Bladder microvascular endothelial cell (primary cell): Measurements from ENCODE around the gene VPREB1. TPM values are rescaled to one million over a fixed set of nuclear protein-coding genes. Genes with fewer than 3 reads are reported as not detected.

Experiments used
- total RNA-seq: library from RNA; depleted of rRNA; stranded (reverse); fragments of >200 nt; gene quantifications from 2 replicates; pipeline ENCODE4 v1.2.3, GENCODE V29; 2014

VPREB1 gene, protein sequence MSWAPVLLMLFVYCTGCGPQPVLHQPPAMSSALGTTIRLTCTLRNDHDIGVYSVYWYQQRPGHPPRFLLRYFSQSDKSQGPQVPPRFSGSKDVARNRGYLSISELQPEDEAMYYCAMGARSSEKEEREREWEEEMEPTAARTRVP
- not detected in 2 replicates for total RNA-seq

DNA sequence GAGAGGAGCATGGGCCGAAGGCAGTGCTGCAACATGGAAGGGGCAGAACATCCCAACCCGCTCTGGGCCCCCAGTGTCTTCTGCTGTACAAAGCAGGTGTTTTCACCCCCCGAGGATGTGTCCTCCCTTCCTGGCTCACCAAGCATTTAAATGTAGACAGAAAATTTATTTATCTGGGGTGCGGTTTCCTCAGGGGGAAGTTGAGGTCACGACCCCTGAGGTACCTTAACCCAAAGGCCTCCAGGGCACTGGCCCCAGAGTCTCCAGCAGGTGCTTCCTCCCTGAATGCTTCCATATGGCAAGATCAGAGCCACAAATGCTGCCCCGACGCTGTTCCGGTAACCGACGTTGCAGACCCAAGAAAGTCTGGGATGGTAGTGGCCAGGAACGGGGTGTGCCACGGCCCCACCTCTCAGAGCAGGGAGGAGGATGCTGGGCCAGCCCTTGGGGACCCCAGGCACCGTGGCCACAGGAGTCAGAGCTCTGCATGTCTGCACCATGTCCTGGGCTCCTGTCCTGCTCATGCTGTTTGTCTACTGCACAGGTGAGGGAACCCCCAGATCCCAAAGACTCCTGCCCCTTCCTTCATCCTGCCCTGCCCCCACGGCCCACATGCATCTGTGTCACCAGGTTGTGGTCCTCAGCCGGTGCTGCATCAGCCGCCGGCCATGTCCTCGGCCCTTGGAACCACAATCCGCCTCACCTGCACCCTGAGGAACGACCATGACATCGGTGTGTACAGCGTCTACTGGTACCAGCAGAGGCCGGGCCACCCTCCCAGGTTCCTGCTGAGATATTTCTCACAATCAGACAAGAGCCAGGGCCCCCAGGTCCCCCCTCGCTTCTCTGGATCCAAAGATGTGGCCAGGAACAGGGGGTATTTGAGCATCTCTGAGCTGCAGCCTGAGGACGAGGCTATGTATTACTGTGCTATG lies at the start of gene VPREB1:
TSS of gene VPREB1 (plus strand) at position 471 of the 935 bp plus-strand sequence. CDS start at position 499, 28 bp downstream.

